ENCODE data around the gene ATP5IF1.

- TF ChIP-seq POLR2A (IDR thresholded peaks at IDR 0.05; ENCODE audit: borderline replicate concordance, extremely low read depth, insufficient read depth, insufficient read length) (no peak), REST (IDR thresholded peaks at IDR 0.05; ENCODE audit: low read depth) (no peak), CTCF (IDR thresholded peaks at IDR 0.05 in 2 of 3, conservative IDR thresholded peaks at IDR 0.05 in 1 of 3; ENCODE audit: borderline replicate concordance in 1 of 3, insufficient read depth in 1 of 3, low read depth in 2 of 3, low read length in 2 of 3) (no peak), MAX (IDR thresholded peaks at IDR 0.05) (no peak), ATF3 (IDR thresholded peaks at IDR 0.05) (no peak), TCF7L2 (IDR thresholded peaks at IDR 0.05; ENCODE audit: borderline replicate concordance, extremely low read depth, insufficient read depth, insufficient read length) (no peak), ELF1 (IDR thresholded peaks at IDR 0.05; ENCODE audit: borderline replicate concordance, low read depth) (no peak), EZH2 (IDR thresholded peaks at IDR 0.05) (no peak)
Measured at GRCh38 chr1:28259934-28260802, 24.2 kb downstream of the ATP5IF1 start.
